Measurements from ENCODE around the gene CHST4. TPM values are rescaled to one million over a fixed set of nuclear protein-coding genes. Genes with fewer than 3 reads are reported as not detected.
"Not testable (repeated sequence)": the region's sequence is repeated elsewhere in the genome, so short reads cannot be mapped to it uniquely, and the experiment has no call there.

The CHST4 gene
- total and polyA plus RNA-seq, 2 donors (not counting 3 experiments of a cell fraction or from before 2014, with no cell fraction given) = not detected

- dilution Hi-C loops (cut with MboI; ENCODE audit: extremely low pct_ligation_motif_present, low sequenced_read_pairs) (no loop called here), intact Hi-C loops (cut with micrococcal nuclease) (no loop called here)
- H3K9ac ChIP-seq (replicated peaks; ENCODE audit: extremely low read depth, insufficient read depth, low read length) = no peak overlapping the region
- H3K4me1 ChIP-seq (ENCODE audit: control insufficient read depth, extremely low read depth, insufficient read depth, low read length) = no peaks in the 10 kb centered on the region
- FAIRE-seq (no peak), DNase-seq (ENCODE audit: low read depth, low spot score) (no peak)
- no peak overlapping the region for H3K4me2 ChIP-seq (ENCODE audit: insufficient read depth, low read length)
- H3K36me3 ChIP-seq (ENCODE audit: control insufficient read depth in 2 of 2, extremely low read depth in 1 of 2, insufficient read depth in 2 of 2, low read length in 2 of 2) = no peaks in the 10 kb centered on the region
- no peak overlapping the region for H3K27ac ChIP-seq (ENCODE audit: insufficient read depth, low read depth, low read length)
- CTCF ChIA-PET = interaction anchor here (1.6 to 6.3 kb wide), 3 partner anchors 20 to 110 kb away, joined by 3 to 229 read pairs (median 13); no protein-coding TSS in a partner anchor
- H3K9me3 ChIP-seq (replicated peaks; ENCODE audit: control insufficient read depth, insufficient read depth, low read length) = no peaks in the 10 kb centered on the region
- H4K20me1 ChIP-seq (replicated peaks; ENCODE audit: control insufficient read depth, extremely low read depth, insufficient read depth, low read length) = no peaks in the 10 kb centered on the region
- no TSS peak for BruUV-seq (replicated peaks)
- H3K9me1 ChIP-seq (replicated peaks; ENCODE audit: control insufficient read depth, extremely low read depth, insufficient read depth, low read length) = no peaks in the 10 kb centered on the region
- H3K79me2 ChIP-seq (ENCODE audit: control insufficient read depth, insufficient read depth, low read length) = no peaks in the 10 kb centered on the region
- no peak overlapping the region for H2AFZ ChIP-seq (ENCODE audit: low read depth, low read length)
- no peak overlapping the region for H3K4me3 ChIP-seq (replicated peaks in 1 of 3; ENCODE audit: insufficient read depth in 1 of 3, low read depth in 1 of 3, low read length in 3 of 3)
- TF ChIP-seq POLR2A (IDR thresholded peaks at IDR 0.05; ENCODE audit: low read depth, low read length) (no peak), MAX (IDR thresholded peaks at IDR 0.05; ENCODE audit: insufficient read depth, insufficient read length) (no peak), POLR2AphosphoS5 (IDR thresholded peaks at IDR 0.05; ENCODE audit: insufficient read depth, low read depth, low read length) (no peak), EZH2 (IDR thresholded peaks at IDR 0.05; ENCODE audit: borderline replicate concordance, low read depth, low read length, severe bottlenecking) (no peak), FOS (IDR thresholded peaks at IDR 0.05; ENCODE audit: borderline replicate concordance, insufficient read depth, low read length) (no peak), JUN (IDR thresholded peaks at IDR 0.05; ENCODE audit: borderline replicate concordance, insufficient read depth, insufficient read length, low read depth) (no peak), GATA2 (IDR thresholded peaks at IDR 0.05; ENCODE audit: insufficient read depth, insufficient read length, low read depth, low read length) (no peak), CTCF (IDR thresholded peaks at IDR 0.05; ENCODE audit: extremely low read depth in 1 of 2, insufficient read depth in 1 of 2, low read depth in 1 of 2, low read length in 2 of 2) (no peak), MYC (IDR thresholded peaks at IDR 0.05; ENCODE audit: low read depth, low read length) (no peak)
- H3K27me3 ChIP-seq (ENCODE audit: control insufficient read depth in 2 of 2, insufficient read depth in 2 of 2, low read length in 2 of 2) = no peaks in the 10 kb centered on the region
- POLR2A ChIA-PET = no interaction called here
Observed at GRCh38 chr16:71501547-71501946, 24.7 kb upstream of the CHST4 start.

- H3K79me2 ChIP-seq (ENCODE audit: control insufficient read depth, insufficient read depth, low read length); H4K20me1 ChIP-seq (replicated peaks; ENCODE audit: control insufficient read depth, extremely low read depth, insufficient read depth, low read length); H3K4me3 ChIP-seq (replicated peaks in 1 of 3; ENCODE audit: insufficient read depth in 1 of 3, low read depth in 1 of 3, low read length in 3 of 3); BruUV-seq (replicated peaks); POLR2A ChIA-PET; DNase-seq (ENCODE audit: low read depth, low spot score); H2AFZ ChIP-seq (ENCODE audit: low read depth, low read length); H3K9ac ChIP-seq (replicated peaks; ENCODE audit: extremely low read depth, insufficient read depth, low read length); H3K4me2 ChIP-seq (ENCODE audit: insufficient read depth, low read length); H3K9me3 ChIP-seq (replicated peaks; ENCODE audit: control insufficient read depth, insufficient read depth, low read length); intact Hi-C loops (cut with micrococcal nuclease); dilution Hi-C loops (cut with MboI; ENCODE audit: extremely low pct_ligation_motif_present, low sequenced_read_pairs); H3K36me3 ChIP-seq (ENCODE audit: control insufficient read depth in 2 of 2, extremely low read depth in 1 of 2, insufficient read depth in 2 of 2, low read length in 2 of 2); H3K27ac ChIP-seq (ENCODE audit: insufficient read depth, low read depth, low read length); H3K9me1 ChIP-seq (replicated peaks; ENCODE audit: control insufficient read depth, extremely low read depth, insufficient read depth, low read length); FAIRE-seq; H3K27me3 ChIP-seq (ENCODE audit: control insufficient read depth in 2 of 2, insufficient read depth in 2 of 2, low read length in 2 of 2); H3K4me1 ChIP-seq (ENCODE audit: control insufficient read depth, extremely low read depth, insufficient read depth, low read length): not testable (repeated sequence)
- CTCF ChIA-PET = interaction anchor here (1.2 kb wide), 1 partner anchor 91 kb away, joined by 3 read pairs; no protein-coding TSS in a partner anchor
Observed at GRCh38 chr16:71504051-71504450, 22.2 kb upstream of the CHST4 start.
